LNCaP clone FGC (cell line): ENCODE measurements around the gene NEK5.
A peak's percentile ranks its signal among the peaks of the same experiment; 100 is the strongest.
"Not testable (repeated sequence)": the region's sequence is repeated elsewhere in the genome, so short reads cannot be mapped to it uniquely, and the experiment has no call there.

ENCODE experiments used
- DNase-seq: peaks from one replicate; pipeline ENCODE4 v3.0.0-alpha.2; 2011; ENCODE audit warnings: low read depth
- H3K4me3 ChIP-seq: 2 replicates; pipeline ENCODE4 v1.5.1; 2011; ENCODE audit warnings: mild to moderate bottlenecking, low read depth, low read length, control low read depth
- TF ChIP-seq, protein P1 (sequence below): IDR thresholded peaks from 2 replicates; pipeline ENCODE4 v1.5.1; 2012; ENCODE audit warnings: mild to moderate bottlenecking; ENCODE audit not compliant: control insufficient read depth, insufficient read depth; ENCODE audit errors: extremely low read depth

Gene NEK5

DNA sequence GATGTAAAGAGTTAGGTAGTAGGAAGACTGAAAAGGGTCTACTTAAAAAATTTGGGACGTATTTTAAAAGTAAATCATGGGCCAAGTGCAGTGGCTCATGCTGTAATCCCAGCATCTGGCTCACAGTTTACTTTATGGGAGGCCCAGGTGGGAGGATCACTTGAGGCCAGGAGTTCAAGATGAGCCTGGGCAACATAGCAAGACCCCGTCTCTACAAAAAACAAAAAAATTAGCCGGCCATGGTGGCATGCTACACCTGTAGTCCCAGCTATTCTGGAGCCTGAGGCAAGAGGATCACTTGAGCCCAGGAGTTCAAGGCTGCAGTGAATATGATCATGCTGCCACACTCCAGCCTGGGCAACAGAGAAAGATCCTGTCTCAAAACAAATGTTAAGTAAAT is 81.4 kb downstream of the NEK5 start:
- no peak overlapping the region for H3K4me3 ChIP-seq
- no peak for DNase-seq
- TF ChIP-seq, protein P1, sequence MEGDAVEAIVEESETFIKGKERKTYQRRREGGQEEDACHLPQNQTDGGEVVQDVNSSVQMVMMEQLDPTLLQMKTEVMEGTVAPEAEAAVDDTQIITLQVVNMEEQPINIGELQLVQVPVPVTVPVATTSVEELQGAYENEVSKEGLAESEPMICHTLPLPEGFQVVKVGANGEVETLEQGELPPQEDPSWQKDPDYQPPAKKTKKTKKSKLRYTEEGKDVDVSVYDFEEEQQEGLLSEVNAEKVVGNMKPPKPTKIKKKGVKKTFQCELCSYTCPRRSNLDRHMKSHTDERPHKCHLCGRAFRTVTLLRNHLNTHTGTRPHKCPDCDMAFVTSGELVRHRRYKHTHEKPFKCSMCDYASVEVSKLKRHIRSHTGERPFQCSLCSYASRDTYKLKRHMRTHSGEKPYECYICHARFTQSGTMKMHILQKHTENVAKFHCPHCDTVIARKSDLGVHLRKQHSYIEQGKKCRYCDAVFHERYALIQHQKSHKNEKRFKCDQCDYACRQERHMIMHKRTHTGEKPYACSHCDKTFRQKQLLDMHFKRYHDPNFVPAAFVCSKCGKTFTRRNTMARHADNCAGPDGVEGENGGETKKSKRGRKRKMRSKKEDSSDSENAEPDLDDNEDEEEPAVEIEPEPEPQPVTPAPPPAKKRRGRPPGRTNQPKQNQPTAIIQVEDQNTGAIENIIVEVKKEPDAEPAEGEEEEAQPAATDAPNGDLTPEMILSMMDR = no peak

DNA sequence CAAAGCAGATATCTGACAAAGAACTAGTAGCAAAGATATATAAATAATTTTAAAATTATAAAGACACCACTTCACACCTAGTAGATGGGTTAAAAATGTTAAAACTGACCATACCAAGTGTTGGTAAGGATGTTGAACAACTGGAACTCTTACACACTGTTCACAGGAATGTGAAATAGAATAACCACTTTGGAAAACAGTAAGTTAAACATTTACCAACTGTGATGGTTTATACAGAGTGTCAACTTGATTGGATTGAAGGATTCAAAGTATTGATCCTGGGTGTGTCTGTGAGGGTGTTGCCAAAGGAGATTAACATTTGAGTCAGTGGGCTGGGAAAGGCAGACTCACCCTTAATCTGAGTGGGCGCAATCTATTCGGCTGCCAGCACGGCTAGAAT is 85.2 kb downstream of the NEK5 start:
- TF ChIP-seq, protein P1 = no peak

DNA sequence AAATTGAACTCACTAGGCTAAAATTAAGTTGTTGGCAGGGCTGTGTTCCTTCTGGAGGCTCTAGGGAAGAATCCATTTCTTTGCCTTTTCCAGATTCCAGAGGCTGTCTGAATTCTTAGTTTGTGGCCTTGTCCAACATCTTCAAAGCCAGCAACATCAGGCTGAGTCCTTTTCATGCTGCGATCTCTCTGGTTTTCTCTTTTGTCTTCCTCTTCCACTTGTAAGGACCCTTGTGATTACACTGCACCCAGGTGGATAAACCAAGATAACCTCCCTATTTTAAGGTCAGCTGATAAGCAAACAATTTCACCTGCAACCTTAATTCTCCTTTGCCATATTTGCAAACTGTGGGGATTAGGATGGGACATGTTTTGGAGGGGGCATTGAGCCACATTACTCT is 92.8 kb downstream of the NEK5 start:
- no peak overlapping the region for H3K4me3 ChIP-seq
- DNase-seq = no peak
- TF ChIP-seq, protein P1 = no peak

More for the DNA sequence above, 85.2 kb downstream of the NEK5 start:
- no peak overlapping the region for H3K4me3 ChIP-seq
- no peak for DNase-seq

DNA sequence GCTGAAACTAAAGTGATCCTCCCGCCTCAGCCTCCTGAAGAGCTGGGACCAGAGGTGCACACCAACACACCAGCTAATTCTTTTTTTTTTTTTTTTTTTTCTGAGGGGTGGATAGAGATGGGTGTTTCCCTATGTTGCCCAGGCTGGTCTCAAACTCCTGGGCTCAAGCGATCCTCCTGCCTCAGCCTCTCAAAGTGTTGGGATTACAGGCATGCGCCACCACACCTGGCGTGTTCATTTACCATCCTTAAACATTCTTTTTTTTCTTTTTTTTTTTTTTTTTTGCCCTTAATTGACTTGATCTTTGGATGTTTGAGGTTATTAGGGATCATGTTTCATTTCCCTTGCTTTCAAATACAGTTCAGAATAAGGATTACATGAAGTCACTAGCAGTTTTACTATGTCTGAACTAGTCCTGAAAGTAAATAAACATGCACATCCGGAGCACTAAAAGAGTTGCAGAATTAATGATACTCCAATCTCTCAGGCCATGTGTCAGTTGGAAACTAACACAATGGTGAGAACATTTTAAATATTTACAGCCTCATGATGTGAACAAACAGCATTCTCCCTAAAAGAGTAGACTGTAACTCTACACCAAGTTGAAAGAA is 94.2 kb downstream of the NEK5 start:
- H3K4me3 ChIP-seq = no peak overlapping the region
- TF ChIP-seq, protein P1 = no peak
- peak; percentile 73 for DNase-seq

DNA sequence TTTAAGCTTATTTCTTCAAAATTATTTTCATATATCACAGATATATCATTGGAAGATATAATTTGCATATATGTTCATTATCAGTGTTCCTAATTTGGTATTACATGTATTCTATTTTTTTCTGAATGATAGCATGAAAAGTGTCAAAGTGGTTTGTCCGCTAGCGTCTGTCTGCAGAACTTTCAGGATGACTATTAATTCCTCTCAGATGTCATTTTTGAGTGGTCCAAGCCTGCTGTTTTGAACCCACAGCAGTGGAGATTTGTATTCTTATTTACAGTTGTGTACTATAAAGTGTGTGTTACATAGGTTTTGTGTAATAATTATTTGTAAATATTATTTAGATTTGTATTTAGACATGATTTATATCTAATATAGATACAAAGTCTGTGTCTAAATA is 95.8 kb downstream of the NEK5 start:
- TF ChIP-seq, protein P1 = no peak
- DNase-seq = no peak
- H3K4me3 ChIP-seq = no peak overlapping the region

DNA sequence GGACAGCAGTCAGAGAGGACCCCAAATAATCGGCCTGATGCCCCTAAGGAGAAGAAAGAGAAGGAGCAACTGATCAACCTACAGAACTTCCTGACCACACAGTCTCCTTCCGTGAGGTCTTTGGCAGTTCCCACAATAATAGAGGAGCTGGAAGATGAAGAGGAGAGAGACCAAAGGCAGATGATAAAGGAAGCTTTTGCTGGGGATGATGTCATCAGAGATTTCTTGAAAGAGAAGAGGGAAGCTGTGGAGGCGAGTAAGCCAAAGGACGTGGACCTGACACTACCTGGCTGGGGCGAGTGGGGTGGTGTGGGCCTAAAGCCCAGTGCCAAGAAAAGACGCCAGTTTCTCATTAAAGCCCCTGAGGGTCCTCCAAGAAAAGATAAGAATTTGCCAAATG is 98.5 kb downstream of the NEK5 start:
- not testable (repeated sequence) for DNase-seq, H3K4me3 ChIP-seq

DNA sequence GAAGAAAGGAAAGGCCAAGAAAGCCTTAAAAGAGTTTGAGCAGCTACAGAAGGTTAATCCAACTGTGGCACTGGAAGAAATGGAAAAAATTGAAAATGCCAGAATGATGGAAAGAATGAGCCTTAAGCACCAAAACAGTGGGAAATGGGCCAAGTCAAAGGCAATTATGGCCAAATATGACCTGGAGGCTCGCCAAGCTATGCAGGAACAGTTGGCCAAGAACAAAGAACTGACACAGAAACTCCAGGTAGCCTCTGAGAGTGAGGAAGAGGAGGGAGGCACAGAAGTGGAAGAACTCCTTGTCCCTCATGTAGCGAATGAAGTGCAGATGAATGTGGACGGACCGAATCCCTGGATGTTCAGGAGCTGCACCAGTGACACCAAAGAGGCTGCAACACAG is 99.3 kb downstream of the NEK5 start:
- H3K4me3 ChIP-seq = no peak overlapping the region
- no peak for DNase-seq
- TF ChIP-seq, protein P1 = no peak
